Testis (tissue), 3 donors: ENCODE results near the gene SUPT3H. TPM values are rescaled to one million over a fixed set of nuclear protein-coding genes. Genes with fewer than 3 reads are reported as not detected.

ENCODE experiments used
- DNase-seq: peaks from one replicate; pipeline ENCODE4 v3.0.0-alpha.2; 2019
- H3K27ac ChIP-seq, 2 donors: fragments of 200-600 bp; sonication (generic); one replicate each; pipeline ENCODE4 v1.5.1; 2019
- H3K27me3 ChIP-seq: fragments of 200-600 bp; sonication (generic); one replicate; pipeline ENCODE4 v1.5.1; 2019
- H3K36me3 ChIP-seq: fragments of 200-600 bp; sonication (generic); one replicate; pipeline ENCODE4 v1.5.1; 2017; ENCODE audit warnings: low read depth; ENCODE audit errors: missing control alignments
- H3K4me1 ChIP-seq: fragments of 200-600 bp; sonication (generic); one replicate; pipeline ENCODE4 v1.5.1; 2019
- H3K4me3 ChIP-seq, 2 donors: fragments of 200-600 bp; sonication (generic); one replicate each; pipeline ENCODE4 v1.5.1; 2017 to 2019
- H3K9me3 ChIP-seq: fragments of 200-600 bp; sonication (generic); one replicate; pipeline ENCODE4 v1.5.1; 2017
- CTCF ChIP-seq, 3 experiments: fragments of 450-650 bp in 2 of 3; fragments of 200-600 bp in 1 of 3; sonication (generic) in 1 of 3; IDR thresholded peaks; one replicate each; pipeline ENCODE4 v1.5.1; 2016 to 2019; ENCODE audit warnings: antibody characterized with exemption in 3 of 3, mild to moderate bottlenecking in 2 of 3, moderate library complexity in 1 of 3
- POLR2A ChIP-seq: fragments of 450-650 bp; IDR thresholded peaks from one replicate; pipeline ENCODE4 v1.6.1; 2017; ENCODE audit warnings: antibody characterized with exemption, mild to moderate bottlenecking, moderate library complexity
- WGBS, 2 donors: methylation state at CpG; one replicate each; pipeline ENCODE4 v1.1.5; 2018; 5-methylcytosine and 5-hydroxymethylcytosine counted together
- intact Hi-C: fragments of 100-400 bp; cut with DNase I; formaldehyde crosslinking; loops from one replicate; pipeline ENCODE4 v1.15.1; 2023; ENCODE audit warnings: low total_unique reads
- polyA plus RNA-seq: library from polyadenylated mRNA; stranded (reverse); fragments of 350-450 nt; fragmentation: Illumina TruSeq; extraction: RNeasy Lipid Tissue Mini Kit (QIAGEN cat#74804); gene quantifications from one replicate; pipeline ENCODE4 v1.2.3, GENCODE V29; 2014; ENCODE audit warnings: low read depth, low replicate concordance; ENCODE audit not compliant: insufficient read depth
- total RNA-seq, 2 donors: library from RNA; depleted of rRNA; stranded (reverse); fragments of >200 nt; gene quantifications; one replicate each; pipeline ENCODE4 v1.2.3, GENCODE V29; 2016

The SUPT3H gene
- total and polyA plus RNA-seq, 3 donors from 2014 or later = 29.4 to 35.9 (median 30.8) TPM

DNA sequence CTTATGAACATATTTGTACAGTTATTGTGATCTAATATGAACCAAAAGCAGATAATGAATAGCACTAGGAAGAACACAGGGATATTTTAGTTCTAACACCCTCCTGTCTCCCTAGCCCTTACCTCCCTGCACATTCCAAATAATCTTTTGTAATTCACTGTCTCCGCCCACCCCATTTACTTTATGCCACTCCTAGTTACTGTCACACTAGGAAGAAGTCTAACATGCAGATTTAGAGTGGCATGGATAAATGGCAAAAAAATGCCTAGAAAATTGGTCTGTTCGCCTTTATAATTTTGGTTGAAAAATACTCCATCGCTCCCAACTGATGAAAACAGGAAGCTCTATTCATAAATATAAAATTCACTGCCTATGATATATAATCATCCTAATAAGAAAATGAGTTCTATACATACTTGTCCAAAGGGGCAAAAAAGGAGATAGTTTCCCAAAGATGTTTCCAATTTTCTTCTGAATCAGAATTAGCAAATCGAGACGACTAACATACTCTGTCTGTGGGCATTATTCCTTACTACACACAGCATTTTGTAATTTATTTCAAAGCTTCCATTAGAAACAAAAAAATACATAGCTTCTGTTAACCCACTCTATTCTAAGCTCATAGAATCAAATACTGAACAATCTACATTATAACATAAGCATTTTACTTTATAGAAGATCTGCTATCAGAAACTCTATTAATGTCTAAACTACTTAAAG lies 50.9 kb downstream of the SUPT3H start:
- Histone ChIP-seq H3K27ac (no peak overlapping the region), H3K4me3 (no peak overlapping the region), H3K9me3 (no peaks in the 10 kb centered on the region), H3K36me3 (no peaks in the 10 kb centered on the region), H3K4me1 (no peaks in the 10 kb centered on the region), H3K27me3 (no peaks in the 10 kb centered on the region)
- DNase-seq = no peak
- WGBS, 2 donors = 92 to 96% methylated on average over 5 of the region's 5 CpGs
- TF ChIP-seq CTCF (IDR thresholded peaks at IDR 0.05) = no peak
- TF ChIP-seq POLR2A = no peak
- intact Hi-C loops = no loop called here

GRCh38 chr6:45323656-45324224 lies 54.0 kb downstream of the SUPT3H start:
- no peaks in the 10 kb centered on the region for H3K4me1 ChIP-seq
- no peaks in the 10 kb centered on the region for H3K27me3 ChIP-seq
- H3K9me3 ChIP-seq = no peaks in the 10 kb centered on the region
- WGBS, 2 donors = 77 to 95% methylated on average over 3 of the region's 3 CpGs
- DNase-seq = no peak
- H3K4me3 ChIP-seq = no peak overlapping the region
- no peaks in the 10 kb centered on the region for H3K36me3 ChIP-seq
- TF ChIP-seq POLR2A = no peak
- TF ChIP-seq CTCF (IDR thresholded peaks at IDR 0.05) = no peak
- H3K27ac ChIP-seq = no peak overlapping the region
- intact Hi-C loops = no loop called here

DNA sequence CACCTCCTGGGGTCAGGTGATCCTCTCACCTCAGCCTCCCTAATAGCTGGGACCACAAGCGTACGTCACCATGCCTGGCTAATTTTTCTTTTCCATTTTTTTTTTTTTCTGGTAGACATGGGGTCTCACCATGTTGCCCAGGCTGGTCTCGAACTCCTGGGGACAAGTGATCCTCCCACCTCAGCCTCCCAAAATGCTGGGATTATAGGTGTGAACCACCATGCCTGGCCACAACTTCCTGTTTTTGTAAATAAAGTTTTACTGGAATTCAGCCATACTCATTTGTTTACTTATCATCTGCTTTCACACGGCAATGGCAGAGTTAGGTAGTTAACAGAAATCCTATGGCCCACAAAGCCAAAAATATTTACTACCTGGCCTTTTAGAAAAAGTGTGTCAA lies 57.4 kb downstream of the SUPT3H start:
- H3K36me3 ChIP-seq = no peaks in the 10 kb centered on the region
- TF ChIP-seq POLR2A = no peak
- TF ChIP-seq CTCF (IDR thresholded peaks at IDR 0.05) = no peak
- H3K4me1 ChIP-seq = no peaks in the 10 kb centered on the region
- no peaks in the 10 kb centered on the region for H3K9me3 ChIP-seq
- DNase-seq = no peak
- intact Hi-C loops = no loop called here
- no peak overlapping the region for H3K4me3 ChIP-seq
- H3K27me3 ChIP-seq = no peaks in the 10 kb centered on the region
- H3K27ac ChIP-seq = no peak overlapping the region
- WGBS, 2 donors = 84 to 94% methylated on average over 4 of the region's 4 CpGs

GRCh38 chr6:45314146-45314545 lies 63.6 kb downstream of the SUPT3H start:
- Histone ChIP-seq H3K4me1 (no peaks in the 10 kb centered on the region), H3K9me3 (no peaks in the 10 kb centered on the region), H3K4me3 (no peak overlapping the region), H3K27ac (no peak overlapping the region), H3K27me3 (no peaks in the 10 kb centered on the region), H3K36me3 (no peaks in the 10 kb centered on the region)
- no peak for TF ChIP-seq POLR2A
- no peak for TF ChIP-seq CTCF (IDR thresholded peaks at IDR 0.05)
- WGBS, 2 donors = 60 to 62% methylated on average over 5 of the region's 5 CpGs
- intact Hi-C loops = no loop called here
- no peak for DNase-seq
